OCI-LY3 (cell line): Measurements from ENCODE around the gene CTCFL.

Experiments used
- H2AFZ ChIP-seq: fragments of 200-600, 300-600 bp; shearing (Covaris generic); 2 replicates; pipeline ENCODE4 v1.6.0; 2014; ENCODE audit warnings: antibody characterized with exemption, low read depth, low read length
- H3K27ac ChIP-seq: fragments of 200-600, 300-600 bp; sonication (generic); 2 replicates; pipeline ENCODE4 v1.5.1; 2014; ENCODE audit warnings: mild to moderate bottlenecking, low read length, moderate library complexity, mixed read lengths
- H3K27me3 ChIP-seq: fragments of 200-600, 300-600 bp; sonication (generic); 2 replicates; pipeline ENCODE4 v1.6.1; 2014; ENCODE audit warnings: low read depth, low read length, mixed read lengths
- H3K36me3 ChIP-seq: fragments of 200-600, 300-600 bp; sonication (generic); replicated peaks from 2 replicates; pipeline ENCODE3; 2014; ENCODE audit warnings: low read depth, low read length, mixed read lengths
- H3K4me1 ChIP-seq: fragments of 300-600, 200-600 bp; sonication (generic); 2 replicates; pipeline ENCODE4 v1.6.1; 2014; ENCODE audit warnings: low read length, mixed read lengths
- H3K4me2 ChIP-seq: fragments of 200-600, 300-600 bp; sonication (generic); 2 replicates; pipeline ENCODE4 v1.6.1; 2014; ENCODE audit warnings: low read length, mixed read lengths
- H3K4me3 ChIP-seq: fragments of 300-600, 200-600 bp; sonication (generic); 2 replicates; pipeline ENCODE4 v1.5.1; 2014; ENCODE audit warnings: antibody characterized with exemption, mild to moderate bottlenecking, low read length, moderate library complexity
- H3K79me2 ChIP-seq: fragments of 300-600, 200-600 bp; shearing (Covaris generic); 2 replicates; pipeline ENCODE4 v1.6.1; 2014; ENCODE audit warnings: mild to moderate bottlenecking, low read length, mixed read lengths
- H3K9ac ChIP-seq: fragments of 300-600, 200-600 bp; shearing (Covaris generic); 2 replicates; pipeline ENCODE4 v1.6.0; 2014; ENCODE audit warnings: mild to moderate bottlenecking, low read length, moderate library complexity
- H3K9me3 ChIP-seq: fragments of 200-600, 300-600 bp; shearing (Covaris generic); 2 replicates; pipeline ENCODE4 v1.6.1; 2014; ENCODE audit warnings: low read length, mixed read lengths; ENCODE audit not compliant: insufficient read depth
- H4K20me1 ChIP-seq: fragments of 200-600, 300-600 bp; sonication (generic); 2 replicates; pipeline ENCODE4 v1.6.1; 2016; ENCODE audit warnings: low read length, mixed read lengths; ENCODE audit not compliant: insufficient read depth
- CTCF ChIP-seq: fragments of 200-600, 300-600 bp; sonication (generic); IDR thresholded peaks from 2 replicates; pipeline ENCODE4 v1.5.1; 2014; ENCODE audit warnings: antibody characterized with exemption, low read length, low read depth
- EZH2phosphoT487 ChIP-seq: fragments of 200-600 bp; shearing (Covaris generic); IDR thresholded peaks from 2 replicates; pipeline ENCODE4 v1.6.1; 2018; ENCODE audit warnings: antibody characterized with exemption, mixed run types, low read depth

Gene CTCFL

GRCh38 chr20:57524511-57525176 is at the start of gene CTCFL:
Gene CTCFL (minus strand): TSS chr20:57525140. CDS start chr20:57524205, 935 bp downstream.
- Histone ChIP-seq H3K27ac (no peak within 1 kb of the TSS), H3K79me2 (no peaks in the 10 kb centered on the region), H3K9ac (no peak within 1 kb of the TSS), H3K4me3 (no peak within 1 kb of the TSS), H2AFZ (no peak within 1 kb of the TSS), H3K4me2 (no peak within 1 kb of the TSS), H3K4me1 (peaks cover 4% of the 10 kb centered on the region; the same call in 1 of the 2 replicates), H3K9me3 (no peaks in the 10 kb centered on the region), H3K36me3 (no peaks in the 10 kb centered on the region), H4K20me1 (no peaks in the 10 kb centered on the region), H3K27me3 (peaks cover 29% of the 10 kb centered on the region)
- no peak for TF ChIP-seq EZH2phosphoT487
- TF ChIP-seq CTCF = no peak

- no peaks in the 10 kb centered on the region for H4K20me1 ChIP-seq
- no peak overlapping the region for H3K4me2 ChIP-seq
- no peak overlapping the region for H3K27ac ChIP-seq
- H3K4me3 ChIP-seq = no peak overlapping the region
- no peak for TF ChIP-seq EZH2phosphoT487
- peak; percentile 56 for TF ChIP-seq CTCF
- H3K27me3 ChIP-seq = peaks cover 86% of the 10 kb centered on the region
- no peak overlapping the region for H2AFZ ChIP-seq
- no peaks in the 10 kb centered on the region for H3K79me2 ChIP-seq
- no peaks in the 10 kb centered on the region for H3K4me1 ChIP-seq
- no peaks in the 10 kb centered on the region for H3K9me3 ChIP-seq
- H3K9ac ChIP-seq = no peak overlapping the region
- no peaks in the 10 kb centered on the region for H3K36me3 ChIP-seq
These were observed 49.0 kb upstream of the CTCFL start for GRCh38 chr20:57573894-57574293.

GRCh38 chr20:57573242-57573641 is 48.3 kb upstream of the CTCFL start:
- TF ChIP-seq CTCF = no peak
- TF ChIP-seq EZH2phosphoT487 = no peak
- no peaks in the 10 kb centered on the region for H3K79me2 ChIP-seq
- no peaks in the 10 kb centered on the region for H3K4me1 ChIP-seq
- H3K27me3 ChIP-seq = peaks cover 86% of the 10 kb centered on the region
- H2AFZ ChIP-seq = no peak overlapping the region
- H4K20me1 ChIP-seq = no peaks in the 10 kb centered on the region
- H3K9me3 ChIP-seq = no peaks in the 10 kb centered on the region
- H3K4me2 ChIP-seq = no peak overlapping the region
- no peaks in the 10 kb centered on the region for H3K36me3 ChIP-seq
- no peak overlapping the region for H3K4me3 ChIP-seq
- H3K9ac ChIP-seq = no peak overlapping the region
- no peak overlapping the region for H3K27ac ChIP-seq

- H3K4me1 ChIP-seq = no peaks in the 10 kb centered on the region
- H3K27me3 ChIP-seq = peaks cover 86% of the 10 kb centered on the region
- no peak overlapping the region for H3K4me2 ChIP-seq
- no peaks in the 10 kb centered on the region for H3K36me3 ChIP-seq
- no peaks in the 10 kb centered on the region for H3K9me3 ChIP-seq
- no peak for TF ChIP-seq CTCF
- no peak overlapping the region for H3K9ac ChIP-seq
- no peaks in the 10 kb centered on the region for H4K20me1 ChIP-seq
- H2AFZ ChIP-seq = no peak overlapping the region
- no peaks in the 10 kb centered on the region for H3K79me2 ChIP-seq
- no peak overlapping the region for H3K4me3 ChIP-seq
- no peak overlapping the region for H3K27ac ChIP-seq
These were observed 47.0 kb upstream of the CTCFL start for GRCh38 chr20:57571782-57572416.
